Eye (tissue), 1 donor: Measurements from ENCODE around the gene ITGAD.

ENCODE experiments used
- DNase-seq: peaks from one replicate; pipeline ENCODE4 v3.0.0-alpha.2; 2015

Gene ITGAD

GRCh38 chr16:31461921-31462804 is 69.0 kb downstream of the ITGAD start:
- no peak for DNase-seq

GRCh38 chr16:31464348-31464769 is 71.2 kb downstream of the ITGAD start:
- no peak for DNase-seq

GRCh38 chr16:31464781-31465260 is 71.7 kb downstream of the ITGAD start:
- DNase-seq, result no peak

DNA sequence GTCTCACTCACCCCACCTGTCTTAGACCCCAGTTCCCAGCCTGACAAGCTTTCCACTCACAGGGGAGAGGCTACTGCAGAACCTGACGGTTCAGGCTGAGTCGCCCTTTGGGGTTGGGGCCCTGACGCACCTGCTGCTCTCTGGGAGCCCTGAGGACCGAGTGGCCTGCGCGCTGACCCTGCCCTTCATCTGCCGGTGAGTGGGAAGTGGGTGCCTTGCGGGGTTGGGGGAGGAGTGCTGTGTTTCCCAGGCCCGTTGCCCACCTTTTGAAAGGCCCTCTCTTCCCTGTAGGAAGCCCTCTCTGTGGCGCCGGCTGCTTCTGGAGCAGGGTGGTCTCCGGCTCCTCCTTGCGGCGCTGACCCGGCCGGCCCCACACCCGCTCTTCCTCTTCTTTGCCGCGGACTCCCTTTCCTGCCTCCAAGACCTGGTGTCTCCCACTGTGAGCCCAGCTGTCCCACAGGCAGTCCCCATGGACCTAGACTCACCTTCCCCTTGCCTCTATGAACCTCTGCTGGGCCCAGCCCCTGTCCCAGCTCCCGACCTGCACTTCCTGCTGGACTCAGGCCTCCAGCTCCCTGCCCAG is 72.7 kb downstream of the ITGAD start:
- no peak for DNase-seq

DNA sequence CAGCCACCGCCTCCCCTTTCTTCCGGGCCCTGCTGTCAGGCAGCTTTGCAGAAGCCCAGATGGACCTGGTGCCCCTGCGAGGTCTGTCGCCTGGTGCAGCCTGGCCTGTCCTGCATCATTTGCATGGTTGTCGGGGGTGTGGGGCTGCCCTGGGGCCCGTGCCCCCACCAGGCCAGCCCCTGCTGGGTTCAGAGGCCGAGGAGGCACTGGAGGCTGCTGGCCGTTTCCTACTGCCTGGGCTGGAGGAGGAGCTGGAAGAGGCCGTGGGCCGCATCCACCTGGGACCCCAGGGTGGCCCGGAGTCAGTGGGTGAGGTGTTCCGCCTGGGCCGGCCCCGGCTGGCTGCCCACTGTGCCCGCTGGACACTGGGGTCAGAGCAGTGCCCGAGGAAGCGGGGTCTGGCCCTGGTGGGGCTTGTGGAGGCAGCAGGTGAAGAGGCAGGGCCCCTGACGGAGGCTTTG is 73.3 kb downstream of the ITGAD start:
- no peak for DNase-seq

- DNase-seq, result no peak
Observed at GRCh38 chr16:31467151-31467773, 74.1 kb downstream of the ITGAD start.

DNA sequence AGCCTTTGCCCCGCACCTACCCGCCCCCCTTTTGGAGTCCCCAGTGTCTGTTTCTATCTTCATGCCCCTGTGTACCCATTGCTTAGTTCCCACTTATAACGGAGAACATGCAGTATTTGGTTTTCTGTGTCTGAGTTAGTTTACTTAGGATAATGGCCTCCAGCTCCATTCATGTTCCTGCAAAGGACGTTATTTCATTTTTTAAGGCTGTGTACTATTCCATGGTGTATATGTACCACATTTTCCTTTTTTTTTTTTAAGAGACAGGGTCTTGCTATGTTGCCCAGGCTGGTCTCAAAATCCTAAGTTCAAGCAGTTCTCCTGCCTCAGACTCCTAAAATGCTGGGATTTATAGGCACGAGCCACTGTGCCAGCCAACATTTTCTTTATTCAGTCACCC is 74.7 kb downstream of the ITGAD start:
- no peak for DNase-seq

GRCh38 chr16:31470615-31471014 is 77.5 kb downstream of the ITGAD start:
- DNase-seq, result no peak

GRCh38 chr16:31471241-31471874 is 78.2 kb downstream of the ITGAD start:
- DNase-seq, result no peak

DNA sequence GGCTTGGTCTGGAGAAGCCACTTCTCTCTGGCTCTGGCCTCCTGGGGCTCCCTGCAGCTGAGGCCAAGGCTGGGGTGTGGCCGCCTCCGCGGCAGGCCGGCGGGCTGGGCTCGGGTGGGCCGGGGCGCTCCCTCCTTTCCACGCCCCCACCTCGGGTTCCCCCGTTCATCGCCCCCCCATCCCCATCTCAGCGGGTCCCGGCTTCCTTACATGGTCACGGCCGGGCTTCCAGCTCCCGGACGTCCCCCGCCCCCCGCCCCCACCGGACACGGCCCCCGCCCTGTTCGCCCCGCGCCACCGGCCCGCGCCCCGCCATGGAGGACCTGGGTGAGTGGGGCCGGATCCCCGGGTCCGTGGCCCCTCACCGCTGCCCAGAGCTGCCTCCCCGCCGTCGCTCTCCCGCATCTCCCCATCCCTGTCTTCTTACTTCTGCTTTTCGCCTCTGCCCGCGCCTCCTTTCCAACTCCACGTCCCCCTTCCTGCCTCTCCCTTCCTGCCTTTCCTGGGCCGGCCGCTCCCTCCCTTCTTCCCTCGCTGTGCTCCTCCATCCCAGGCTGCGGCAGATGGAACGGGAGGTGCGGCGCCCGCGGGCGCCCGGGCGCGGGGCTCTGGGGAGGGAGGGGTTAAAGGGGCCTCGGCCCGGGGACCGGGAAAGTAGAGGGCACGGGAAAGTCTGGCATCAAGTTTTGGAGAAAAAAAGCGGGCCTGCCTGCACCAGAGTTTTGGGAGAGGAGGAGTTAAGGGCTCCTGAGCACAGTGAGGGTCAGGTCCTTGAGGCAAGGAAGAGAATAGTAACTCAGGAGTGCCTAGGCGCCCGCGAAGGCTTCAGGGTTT is 79.0 kb downstream of the ITGAD start, which contains the start of gene TGFB1I1:
TSS of gene TGFB1I1 (plus strand) at position 278 of the 834 bp plus-strand sequence. CDS start at position 315, 37 bp downstream.
- DNase-seq, result peak; percentile 75

DNA sequence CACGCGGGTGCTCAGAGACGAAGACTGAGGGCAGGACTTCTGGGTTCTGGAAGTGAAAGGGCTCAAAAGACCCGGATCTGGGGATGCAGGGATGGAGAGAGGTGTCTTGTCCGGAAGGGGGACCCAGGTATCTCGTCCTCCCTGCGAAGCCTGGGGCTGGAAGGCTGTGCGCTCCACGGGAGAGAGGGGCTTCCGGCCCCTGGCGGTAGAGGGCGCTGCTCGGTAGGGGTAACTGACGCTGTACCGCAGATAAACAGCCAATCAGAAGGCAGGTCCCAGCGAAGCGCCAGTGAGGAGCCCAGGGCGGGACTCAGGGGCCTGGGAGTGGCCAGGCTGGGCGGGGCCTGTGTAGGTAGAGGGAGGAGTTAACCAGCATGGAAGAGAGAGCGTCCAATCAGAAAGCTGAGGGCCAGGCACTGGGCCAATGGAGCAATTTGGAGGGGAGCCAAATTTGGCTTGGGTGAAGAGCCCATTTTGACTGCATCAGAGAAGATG is 79.6 kb downstream of the ITGAD start:
- peak; percentile 76 for DNase-seq

GRCh38 chr16:31473264-31473984 is 80.3 kb downstream of the ITGAD start:
- DNase-seq, result no peak

DNA sequence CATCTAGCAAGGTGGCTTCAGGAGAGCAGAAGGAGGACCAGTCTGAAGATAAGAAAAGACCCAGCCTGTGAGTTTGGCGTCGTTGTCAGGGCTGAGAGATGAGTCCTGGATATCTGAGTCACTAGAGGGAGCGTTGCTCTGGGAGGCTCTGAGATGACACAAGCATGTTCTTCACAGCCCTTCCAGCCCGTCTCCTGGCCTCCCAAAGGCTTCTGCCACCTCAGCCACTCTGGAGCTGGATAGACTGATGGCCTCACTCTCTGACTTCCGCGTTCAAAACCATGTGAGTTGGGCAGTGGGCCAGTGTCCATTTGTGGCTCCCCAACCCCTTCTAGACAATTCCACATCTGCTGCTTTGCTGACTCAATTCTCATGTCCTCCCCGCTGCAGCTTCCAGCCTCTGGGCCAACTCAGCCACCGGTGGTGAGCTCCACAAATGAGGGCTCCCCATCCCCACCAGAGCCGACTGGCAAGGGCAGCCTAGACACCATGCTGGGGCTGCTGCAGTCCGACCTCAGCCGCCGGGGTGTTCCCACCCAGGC is 81.1 kb downstream of the ITGAD start:
- no peak for DNase-seq

GRCh38 chr16:31474773-31475738 is 81.9 kb downstream of the ITGAD start:
- DNase-seq, result no peak

DNA sequence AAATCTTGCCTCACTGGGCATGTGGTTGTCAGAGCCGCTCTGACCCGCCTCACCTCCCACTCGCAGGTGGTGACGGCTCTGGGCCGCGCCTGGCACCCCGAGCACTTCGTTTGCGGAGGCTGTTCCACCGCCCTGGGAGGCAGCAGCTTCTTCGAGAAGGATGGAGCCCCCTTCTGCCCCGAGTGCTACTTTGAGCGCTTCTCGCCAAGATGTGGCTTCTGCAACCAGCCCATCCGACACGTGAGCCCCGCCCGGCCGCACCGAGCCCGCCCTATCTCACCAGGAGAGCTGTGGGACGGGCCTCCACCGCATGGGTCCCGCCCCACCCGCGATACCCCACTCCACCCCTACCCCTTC is 82.8 kb downstream of the ITGAD start:
- DNase-seq, result no peak
